ENCODE measurements around the gene HTRA3.

The HTRA3 gene

DNA sequence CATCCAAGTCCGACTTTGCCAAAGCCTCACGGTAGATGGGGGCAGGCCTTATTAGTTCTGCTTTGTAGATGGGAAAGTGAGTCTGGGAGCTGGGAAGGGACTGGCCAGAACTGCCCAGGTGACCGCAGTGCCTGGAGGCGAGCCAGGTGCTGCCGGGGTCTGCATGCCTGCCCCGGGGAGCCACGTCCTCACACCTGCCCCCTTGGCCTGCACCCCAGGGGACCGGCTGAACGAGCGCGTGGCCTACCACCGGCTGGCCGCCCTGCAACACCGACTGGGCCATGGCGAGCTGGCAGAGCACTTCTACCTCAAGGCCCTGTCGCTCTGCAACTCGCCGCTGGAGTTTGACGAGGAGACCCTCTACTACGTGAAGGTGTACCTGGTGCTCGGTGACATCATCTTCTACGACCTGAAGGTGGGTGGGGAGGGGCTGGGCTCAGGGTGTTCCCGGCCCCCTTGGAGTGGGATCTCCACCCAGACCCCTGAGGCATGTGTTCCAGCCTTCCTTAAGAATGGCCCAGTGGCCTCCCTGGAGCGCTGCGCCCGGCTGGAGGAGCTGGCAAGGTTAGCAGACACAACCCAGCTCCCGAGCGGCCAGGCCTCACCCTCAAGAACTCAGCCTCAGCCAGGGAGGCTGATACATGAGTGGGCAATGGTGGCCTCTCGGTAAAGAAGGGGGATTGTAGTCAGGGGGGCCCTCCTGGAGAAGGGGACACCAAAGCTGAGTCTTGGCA, 32.1 kb upstream of the HTRA3 start:
- no peak overlapping the region for H2AFZ ChIP-seq (ENCODE audit: low read depth, low read length)
- no peaks in the 10 kb centered on the region for H4K20me1 ChIP-seq (ENCODE audit: insufficient read depth, low read length)
- H3K27me3 ChIP-seq (ENCODE audit: low read depth, low read length): no peaks in the 10 kb centered on the region
- no peaks in the 10 kb centered on the region for H3K79me2 ChIP-seq (ENCODE audit: low read length)
- TF ChIP-seq, protein P1, sequence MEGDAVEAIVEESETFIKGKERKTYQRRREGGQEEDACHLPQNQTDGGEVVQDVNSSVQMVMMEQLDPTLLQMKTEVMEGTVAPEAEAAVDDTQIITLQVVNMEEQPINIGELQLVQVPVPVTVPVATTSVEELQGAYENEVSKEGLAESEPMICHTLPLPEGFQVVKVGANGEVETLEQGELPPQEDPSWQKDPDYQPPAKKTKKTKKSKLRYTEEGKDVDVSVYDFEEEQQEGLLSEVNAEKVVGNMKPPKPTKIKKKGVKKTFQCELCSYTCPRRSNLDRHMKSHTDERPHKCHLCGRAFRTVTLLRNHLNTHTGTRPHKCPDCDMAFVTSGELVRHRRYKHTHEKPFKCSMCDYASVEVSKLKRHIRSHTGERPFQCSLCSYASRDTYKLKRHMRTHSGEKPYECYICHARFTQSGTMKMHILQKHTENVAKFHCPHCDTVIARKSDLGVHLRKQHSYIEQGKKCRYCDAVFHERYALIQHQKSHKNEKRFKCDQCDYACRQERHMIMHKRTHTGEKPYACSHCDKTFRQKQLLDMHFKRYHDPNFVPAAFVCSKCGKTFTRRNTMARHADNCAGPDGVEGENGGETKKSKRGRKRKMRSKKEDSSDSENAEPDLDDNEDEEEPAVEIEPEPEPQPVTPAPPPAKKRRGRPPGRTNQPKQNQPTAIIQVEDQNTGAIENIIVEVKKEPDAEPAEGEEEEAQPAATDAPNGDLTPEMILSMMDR (IDR thresholded peaks at IDR 0.05; ENCODE audit: low read depth, low read length): no peak
- no peak for TF ChIP-seq EZH2phosphoT487 (IDR thresholded peaks at IDR 0.05; ENCODE audit: low read depth)
- no peak overlapping the region for H3K27ac ChIP-seq (ENCODE audit: low read length)
- H3K4me1 ChIP-seq (ENCODE audit: low read length): peaks cover 50% of the 10 kb centered on the region
- peak overlapping the region; percentile 19 for H3K4me2 ChIP-seq (ENCODE audit: low read length)
- H3K4me3 ChIP-seq (ENCODE audit: low read length): no peak overlapping the region
- no peak overlapping the region for H3K9ac ChIP-seq (ENCODE audit: low read length)
- peaks cover 15% of the 10 kb centered on the region for H3K36me3 ChIP-seq (replicated peaks; ENCODE audit: low read depth, low read length)
- no peaks in the 10 kb centered on the region for H3K9me3 ChIP-seq (ENCODE audit: insufficient read depth, low read length)

GRCh38 chr4:8238036-8238511, 31.5 kb upstream of the HTRA3 start:
- Histone ChIP-seq H2AFZ (ENCODE audit: low read depth, low read length) (no peak overlapping the region), H3K9ac (ENCODE audit: low read length) (no peak overlapping the region), H3K4me2 (ENCODE audit: low read length) (peak overlapping the region; percentile 19), H4K20me1 (ENCODE audit: insufficient read depth, low read length) (no peaks in the 10 kb centered on the region), H3K9me3 (ENCODE audit: insufficient read depth, low read length) (no peaks in the 10 kb centered on the region), H3K27ac (ENCODE audit: low read length) (no peak overlapping the region), H3K4me3 (ENCODE audit: low read length) (no peak overlapping the region), H3K27me3 (ENCODE audit: low read depth, low read length) (no peaks in the 10 kb centered on the region), H3K36me3 (replicated peaks; ENCODE audit: low read depth, low read length) (peaks cover 15% of the 10 kb centered on the region), H3K79me2 (ENCODE audit: low read length) (no peaks in the 10 kb centered on the region), H3K4me1 (ENCODE audit: low read length) (peaks cover 53% of the 10 kb centered on the region)
- TF ChIP-seq, protein P1 (IDR thresholded peaks at IDR 0.05; ENCODE audit: low read depth, low read length): no peak
- no peak for TF ChIP-seq EZH2phosphoT487 (IDR thresholded peaks at IDR 0.05; ENCODE audit: low read depth)

DNA sequence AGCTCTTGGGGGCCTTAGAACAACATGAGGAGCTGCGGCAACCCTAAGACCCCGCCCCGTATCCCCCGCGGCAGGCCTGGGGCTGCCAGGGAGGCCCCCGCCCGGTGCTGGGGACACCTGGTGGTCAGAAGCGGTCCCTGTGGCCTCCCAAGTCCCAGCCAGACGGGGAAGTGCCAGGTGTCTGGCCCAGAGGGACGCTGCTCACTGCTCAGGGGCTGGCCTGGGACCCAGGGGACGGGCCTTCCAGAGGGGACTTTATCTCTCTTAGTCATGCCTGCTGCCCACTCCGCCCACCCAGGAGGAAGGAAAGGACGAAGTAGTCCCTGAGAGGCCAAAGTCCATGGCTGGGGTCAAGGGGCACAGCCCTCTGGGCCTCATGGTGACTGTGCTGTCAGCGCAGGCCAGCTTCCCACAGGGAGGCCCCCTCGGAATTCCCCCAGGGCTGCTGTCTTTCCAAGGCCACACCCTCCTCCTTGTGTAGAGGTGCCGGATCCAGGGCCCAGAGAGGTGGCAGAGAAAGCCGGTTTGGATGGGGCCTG, 31.0 kb upstream of the HTRA3 start:
- H3K4me3 ChIP-seq (ENCODE audit: low read length): no peak overlapping the region
- peak overlapping the region; percentile 19 for H3K4me2 ChIP-seq (ENCODE audit: low read length)
- no peaks in the 10 kb centered on the region for H3K79me2 ChIP-seq (ENCODE audit: low read length)
- no peak overlapping the region for H2AFZ ChIP-seq (ENCODE audit: low read depth, low read length)
- H3K9ac ChIP-seq (ENCODE audit: low read length): no peak overlapping the region; the same call in 1 of the 2 replicates
- TF ChIP-seq, protein P1 (IDR thresholded peaks at IDR 0.05; ENCODE audit: low read depth, low read length): peak; percentile 49
- no peak for TF ChIP-seq EZH2phosphoT487 (IDR thresholded peaks at IDR 0.05; ENCODE audit: low read depth)
- H3K27ac ChIP-seq (ENCODE audit: low read length): no peak overlapping the region
- no peaks in the 10 kb centered on the region for H3K27me3 ChIP-seq (ENCODE audit: low read depth, low read length)
- no peaks in the 10 kb centered on the region for H4K20me1 ChIP-seq (ENCODE audit: insufficient read depth, low read length)
- H3K4me1 ChIP-seq (ENCODE audit: low read length): peaks cover 53% of the 10 kb centered on the region
- H3K9me3 ChIP-seq (ENCODE audit: insufficient read depth, low read length): no peaks in the 10 kb centered on the region
- H3K36me3 ChIP-seq (replicated peaks; ENCODE audit: low read depth, low read length): peaks cover 11% of the 10 kb centered on the region

GRCh38 chr4:8239226-8239625, 30.3 kb upstream of the HTRA3 start:
- Histone ChIP-seq H3K9me3 (ENCODE audit: insufficient read depth, low read length) (no peaks in the 10 kb centered on the region), H3K79me2 (ENCODE audit: low read length) (no peaks in the 10 kb centered on the region), H3K4me1 (ENCODE audit: low read length) (peaks cover 53% of the 10 kb centered on the region), H3K27me3 (ENCODE audit: low read depth, low read length) (no peaks in the 10 kb centered on the region), H4K20me1 (ENCODE audit: insufficient read depth, low read length) (no peaks in the 10 kb centered on the region), H3K36me3 (replicated peaks; ENCODE audit: low read depth, low read length) (peaks cover 5% of the 10 kb centered on the region), H3K27ac (ENCODE audit: low read length) (no peak overlapping the region), H3K4me3 (ENCODE audit: low read length) (no peak overlapping the region), H3K4me2 (ENCODE audit: low read length) (no peak overlapping the region), H2AFZ (ENCODE audit: low read depth, low read length) (no peak overlapping the region), H3K9ac (ENCODE audit: low read length) (no peak overlapping the region)
- TF ChIP-seq, protein P1 (IDR thresholded peaks at IDR 0.05; ENCODE audit: low read depth, low read length): no peak
- no peak for TF ChIP-seq EZH2phosphoT487 (IDR thresholded peaks at IDR 0.05; ENCODE audit: low read depth)
